Measurements from ENCODE around the gene EBF3.

EBF3 gene

GRCh38 chr10:129945064-129945463, 19.0 kb downstream of the EBF3 start:
- no peak for DNase-seq

- no peak for DNase-seq
These were observed 19.6 kb downstream of the EBF3 start for GRCh38 chr10:129944456-129944855.

GRCh38 chr10:129942936-129943715, 20.9 kb downstream of the EBF3 start:
- no peak for DNase-seq

GRCh38 chr10:129942391-129942790, 21.7 kb downstream of the EBF3 start:
- no peak for DNase-seq

- DNase-seq, result no peak
These were observed 22.1 kb downstream of the EBF3 start for GRCh38 chr10:129942019-129942277.

- no peak for DNase-seq
These were observed 22.7 kb downstream of the EBF3 start for GRCh38 chr10:129941199-129942018.

GRCh38 chr10:129940617-129941198, 23.4 kb downstream of the EBF3 start:
- no peak for DNase-seq

- no peak for DNase-seq
These were observed 24.4 kb downstream of the EBF3 start for GRCh38 chr10:129939416-129940275.

GRCh38 chr10:129938460-129938859, 25.6 kb downstream of the EBF3 start:
- no peak for DNase-seq

GRCh38 chr10:129937351-129937751, 26.7 kb downstream of the EBF3 start:
- DNase-seq, result no peak

- no peak for DNase-seq
These were observed 27.2 kb downstream of the EBF3 start for GRCh38 chr10:129936923-129937300.

- no peak for DNase-seq
These were observed 27.7 kb downstream of the EBF3 start for GRCh38 chr10:129936266-129936922.

- DNase-seq, result no peak
These were observed 28.3 kb downstream of the EBF3 start for GRCh38 chr10:129935867-129936152.

- DNase-seq, result no peak
These were observed 28.8 kb downstream of the EBF3 start for GRCh38 chr10:129935102-129935866.

- DNase-seq, result no peak
These were observed 29.7 kb downstream of the EBF3 start for GRCh38 chr10:129934196-129934925.

- no peak for DNase-seq
These were observed 30.5 kb downstream of the EBF3 start for GRCh38 chr10:129933456-129934092.

GRCh38 chr10:129932751-129933433, 31.2 kb downstream of the EBF3 start:
- DNase-seq, result no peak

- no peak for DNase-seq
These were observed 31.9 kb downstream of the EBF3 start for GRCh38 chr10:129932182-129932581.

GRCh38 chr10:129929343-129930292, 34.5 kb downstream of the EBF3 start:
- no peak for DNase-seq
